ENCODE results near the gene RANBP3.
A peak's percentile ranks its signal among the peaks of the same experiment; 100 is the strongest.
"Not testable (repeated sequence)": the region's sequence is repeated elsewhere in the genome, so short reads cannot be mapped to it uniquely, and the experiment has no call there.

RANBP3 gene

DNA sequence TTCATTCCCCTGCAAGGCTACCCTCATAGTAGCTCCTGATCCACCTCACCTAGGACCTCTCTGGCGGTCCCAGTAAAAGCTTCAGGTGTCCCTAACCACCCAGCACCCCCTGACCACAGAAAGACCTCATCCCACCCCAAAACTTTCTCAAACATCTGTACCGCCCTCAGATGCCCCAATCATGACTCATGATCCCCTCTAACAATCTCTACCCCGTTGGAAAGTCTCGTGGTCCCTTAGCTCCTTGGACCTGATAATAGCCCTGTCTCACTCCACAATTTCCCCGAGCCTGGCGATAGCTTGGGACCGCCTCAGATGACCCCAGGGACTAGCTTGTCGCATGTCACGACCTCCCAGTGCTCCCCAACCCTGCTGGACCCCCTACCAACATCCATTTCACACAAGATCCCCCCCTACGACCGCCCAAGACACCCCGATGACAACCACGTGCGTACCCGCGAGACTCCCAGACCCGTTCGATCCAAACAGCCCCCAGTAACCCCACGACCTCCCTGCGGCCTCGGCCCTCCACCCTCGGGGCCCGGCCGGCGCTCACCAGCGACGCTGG is 74.8 kb downstream of the RANBP3 start:
- DNase-seq (ENCODE audit: low spot score), result no peak

DNA sequence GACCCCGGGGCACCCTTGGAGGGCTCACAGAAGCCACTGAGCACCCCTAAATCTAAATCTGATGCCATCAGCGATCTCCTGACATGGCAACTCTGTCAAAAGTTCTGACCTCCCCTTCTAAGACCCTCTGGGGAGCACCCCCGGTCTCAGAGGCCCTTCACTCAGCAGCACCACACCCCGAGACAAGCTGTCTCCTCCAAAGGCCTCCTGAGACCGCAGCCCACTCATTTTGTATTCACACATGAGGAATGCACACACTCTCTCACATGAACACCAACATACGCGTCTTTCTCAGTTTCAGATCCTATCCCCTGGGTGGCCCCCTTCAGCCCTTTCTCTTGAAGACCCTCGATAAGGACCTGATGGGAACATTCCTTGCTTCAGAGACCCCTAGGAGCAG is 77.0 kb downstream of the RANBP3 start:
- DNase-seq (ENCODE audit: low spot score), result no peak

DNA sequence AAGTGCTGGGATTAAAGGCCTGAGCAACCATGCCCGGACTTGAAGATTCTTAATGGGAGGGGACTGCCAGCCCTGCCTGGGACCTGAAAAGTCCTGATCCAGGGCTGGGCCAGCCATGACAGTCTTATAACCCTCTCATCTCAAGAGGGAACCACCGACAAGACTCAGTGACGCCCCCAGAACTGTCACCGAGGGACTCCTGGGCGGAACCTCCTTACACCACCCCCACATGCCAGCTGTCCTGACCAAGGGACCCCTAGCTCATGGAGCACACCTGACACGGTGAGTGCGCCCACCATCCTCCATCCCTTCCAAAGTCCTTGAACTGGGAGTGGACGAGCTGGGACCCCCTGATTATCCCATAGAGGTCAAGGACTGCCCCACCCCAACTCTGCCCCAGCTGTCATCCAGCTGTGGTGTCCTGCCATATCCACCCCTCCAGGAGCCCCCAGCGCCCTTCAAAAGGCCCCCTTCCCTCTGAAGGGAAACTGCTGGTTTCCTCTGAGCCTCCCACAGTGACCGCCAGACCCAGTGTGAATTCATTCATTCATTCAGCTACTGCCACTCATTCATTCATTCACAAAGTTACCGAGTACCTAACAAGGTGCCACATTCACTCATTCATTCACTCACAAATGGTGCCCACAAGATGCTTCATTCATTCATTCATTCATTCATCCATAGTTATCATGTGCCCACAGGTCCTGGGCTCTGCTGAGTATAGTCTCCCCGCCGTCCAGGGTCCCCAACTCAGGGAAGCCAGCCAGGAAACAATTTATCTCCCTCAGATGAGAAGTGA is 78.0 kb downstream of the RANBP3 start:
- no peak for DNase-seq (ENCODE audit: low spot score)

DNA sequence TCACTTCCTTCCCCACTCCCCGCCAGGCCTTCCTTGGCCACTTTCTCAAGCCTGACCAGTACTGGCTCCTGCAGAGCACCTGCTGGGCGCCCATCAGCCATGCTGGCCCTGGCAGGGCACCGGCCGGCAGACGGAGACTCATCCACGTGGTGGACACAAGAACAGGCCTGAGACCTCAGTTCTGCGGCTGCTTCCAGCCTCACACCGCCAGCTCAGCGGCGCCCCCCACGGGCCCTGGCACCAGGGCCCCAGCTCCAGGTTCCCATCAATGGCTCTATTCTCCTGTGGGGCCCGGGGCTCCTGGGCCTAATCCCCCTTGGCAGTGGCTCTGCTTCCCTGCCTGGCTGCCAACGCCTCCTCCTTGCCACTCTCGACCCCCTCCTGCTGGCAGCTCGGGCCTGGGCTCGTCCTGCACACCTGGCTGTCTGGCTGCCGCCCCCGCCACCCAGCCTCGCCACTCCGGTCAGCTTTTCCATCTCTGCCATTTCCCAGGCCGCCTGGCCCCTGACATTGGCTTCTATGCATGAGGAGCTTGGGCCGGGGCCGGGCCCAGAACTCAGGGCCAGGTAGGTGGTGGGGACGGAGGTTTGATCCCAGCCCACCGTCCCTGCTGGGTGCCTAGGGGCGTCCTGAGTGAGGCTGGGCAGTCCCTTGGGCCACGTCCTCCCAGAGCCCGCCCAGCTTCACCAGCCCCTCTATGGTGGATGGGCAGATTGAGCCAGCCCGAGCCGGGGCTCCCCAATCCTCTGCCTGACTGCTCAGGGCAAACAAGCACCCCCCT is 80.6 kb downstream of the RANBP3 start:
- DNase-seq (ENCODE audit: low spot score), result no peak

DNA sequence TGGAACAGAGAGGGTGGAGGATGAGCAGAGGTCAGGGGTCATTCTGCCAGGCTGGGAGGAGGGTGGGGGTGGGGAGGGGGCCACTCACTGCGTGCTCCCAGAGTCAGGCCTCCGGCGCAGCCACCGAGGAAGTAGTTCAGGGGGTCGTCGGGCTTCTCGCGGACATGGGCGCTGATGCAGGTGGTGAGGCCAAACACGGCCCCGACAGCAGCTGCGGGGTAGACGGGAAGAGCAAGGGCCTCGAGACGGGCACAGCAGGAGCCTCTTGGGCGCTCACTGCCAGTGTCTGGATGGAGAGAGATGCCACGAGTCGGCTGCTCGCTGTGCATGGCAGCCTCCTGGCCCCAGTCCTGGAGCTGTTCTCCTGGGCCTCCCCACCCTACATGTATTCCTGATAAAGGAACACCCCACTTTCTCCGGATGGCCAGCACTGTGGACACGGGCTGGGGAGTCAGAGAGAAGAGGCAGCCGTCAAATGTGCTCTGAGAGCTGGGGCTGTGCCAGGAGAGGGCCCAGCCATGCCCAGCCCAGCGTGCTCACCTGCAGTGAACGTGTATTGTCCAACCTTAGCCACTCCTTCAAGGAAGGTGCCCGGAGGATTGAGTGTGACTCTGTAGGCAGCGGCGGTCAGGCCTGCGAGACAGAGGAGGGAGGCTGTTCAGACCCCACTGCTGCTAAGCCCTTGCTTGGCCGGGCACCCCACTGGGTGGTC is 81.4 kb downstream of the RANBP3 start:
- no peak for DNase-seq (ENCODE audit: low spot score)

DNA sequence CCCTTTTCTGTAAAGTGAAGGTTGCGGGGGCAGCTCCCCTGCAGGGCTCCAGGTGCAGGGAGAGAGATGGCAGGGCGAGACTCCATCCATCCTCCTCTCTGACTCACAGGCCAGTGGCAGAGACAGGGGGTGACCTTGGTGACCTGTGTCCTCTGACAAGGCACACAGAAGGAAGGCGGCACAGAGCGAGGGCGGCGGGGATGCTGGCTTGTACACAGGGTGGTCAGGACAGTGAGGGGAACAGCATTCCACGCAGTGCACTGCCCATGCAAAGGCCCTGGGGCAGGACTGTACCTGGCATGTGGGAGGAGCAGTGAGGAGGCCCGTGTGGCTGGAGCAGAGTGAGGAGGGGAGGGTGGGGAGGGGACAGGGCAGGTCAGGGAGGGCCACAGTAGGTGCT is 82.0 kb downstream of the RANBP3 start:
- DNase-seq (ENCODE audit: low spot score), result no peak

DNA sequence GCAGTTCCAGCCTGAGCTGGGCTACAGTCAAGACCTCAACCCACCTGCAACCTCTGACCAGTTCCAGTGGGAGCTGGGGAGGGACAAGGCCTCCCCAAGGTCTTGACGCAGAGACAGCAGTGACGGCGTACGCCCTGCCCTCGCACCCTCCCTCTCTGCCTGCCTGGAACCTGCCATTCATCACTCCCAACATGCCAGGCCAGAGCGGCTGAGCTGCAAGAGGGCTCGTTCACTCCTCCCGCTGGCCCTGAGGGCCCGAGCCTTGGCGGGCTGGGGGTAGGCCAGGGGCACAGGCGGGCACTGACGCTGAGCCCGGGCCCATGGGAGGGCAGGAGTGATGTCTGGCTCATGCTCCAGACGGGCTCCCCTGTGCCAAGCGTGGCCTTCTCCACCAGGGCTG is 82.5 kb downstream of the RANBP3 start:
- DNase-seq (ENCODE audit: low spot score), result no peak

DNA sequence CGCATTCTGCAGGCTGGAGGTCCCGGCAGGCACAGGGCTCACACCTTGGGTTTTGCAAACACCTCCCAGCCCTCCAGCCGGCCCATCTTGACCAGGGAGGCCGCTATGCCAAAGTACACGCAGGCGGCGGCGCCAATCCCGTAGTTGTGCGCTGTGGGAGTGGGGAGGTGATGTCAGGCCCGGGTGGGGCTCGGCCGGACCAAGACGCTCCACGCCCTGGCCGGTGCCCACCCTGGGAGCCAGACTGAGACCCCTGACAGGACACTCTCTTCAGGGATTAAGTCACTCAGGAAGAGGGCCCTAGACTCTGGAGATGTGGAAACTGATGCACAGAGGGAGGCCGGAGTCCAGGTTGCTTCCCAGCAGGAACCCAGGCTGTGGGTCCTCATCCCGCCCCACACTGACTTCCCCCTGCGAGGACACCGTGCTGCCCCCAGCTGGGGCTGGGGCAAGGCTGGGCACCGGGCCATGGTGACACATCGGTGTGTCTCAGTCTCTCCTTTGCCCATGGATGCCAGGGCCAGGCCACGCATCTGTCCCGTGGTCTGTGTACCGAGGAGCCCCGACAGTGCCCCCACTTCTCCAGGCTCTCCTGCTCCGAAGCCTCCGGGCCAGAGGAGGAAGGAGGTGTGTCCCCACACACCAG is 83.1 kb downstream of the RANBP3 start:
- DNase-seq (ENCODE audit: low spot score), result no peak

DNA sequence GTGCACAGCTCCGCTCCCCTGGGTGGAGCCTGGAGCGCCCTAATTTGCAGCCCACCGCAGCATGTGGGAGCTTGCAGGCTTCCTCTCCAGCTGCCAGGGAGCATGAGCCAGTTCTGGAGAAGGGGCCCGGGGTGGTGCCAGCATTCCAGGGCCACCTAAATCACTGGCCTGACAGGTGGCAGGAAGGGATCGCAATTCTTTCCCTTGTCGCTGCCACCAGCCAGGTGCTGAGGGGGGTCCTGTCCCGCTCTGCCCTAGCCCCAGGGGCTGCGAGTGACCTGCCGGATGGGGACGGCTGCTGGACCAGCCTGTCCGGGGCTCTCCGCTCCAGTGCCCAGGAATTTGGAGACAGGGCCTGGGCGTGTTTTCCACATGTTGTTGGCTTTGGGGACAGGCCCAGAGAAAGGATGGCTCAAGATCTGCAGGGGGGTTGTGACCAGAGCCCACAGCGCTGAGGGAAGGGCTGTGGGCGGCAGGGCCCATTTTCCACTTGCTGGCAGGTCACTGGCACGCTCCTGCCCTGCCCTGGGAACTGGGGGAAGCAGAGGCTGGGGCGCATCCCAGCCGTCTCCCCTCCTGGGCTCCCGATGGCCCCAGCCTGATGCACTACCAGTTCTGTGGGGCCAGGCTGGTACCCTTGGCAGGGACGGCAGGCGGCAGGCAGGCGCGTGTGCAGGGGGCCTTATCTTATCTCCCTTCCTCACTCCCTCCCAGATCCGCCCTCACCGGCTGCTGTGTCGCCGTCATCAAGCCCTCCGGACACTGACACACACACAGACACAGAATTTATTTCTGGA is 83.8 kb downstream of the RANBP3 start:
- DNase-seq (ENCODE audit: low spot score), result no peak

DNA sequence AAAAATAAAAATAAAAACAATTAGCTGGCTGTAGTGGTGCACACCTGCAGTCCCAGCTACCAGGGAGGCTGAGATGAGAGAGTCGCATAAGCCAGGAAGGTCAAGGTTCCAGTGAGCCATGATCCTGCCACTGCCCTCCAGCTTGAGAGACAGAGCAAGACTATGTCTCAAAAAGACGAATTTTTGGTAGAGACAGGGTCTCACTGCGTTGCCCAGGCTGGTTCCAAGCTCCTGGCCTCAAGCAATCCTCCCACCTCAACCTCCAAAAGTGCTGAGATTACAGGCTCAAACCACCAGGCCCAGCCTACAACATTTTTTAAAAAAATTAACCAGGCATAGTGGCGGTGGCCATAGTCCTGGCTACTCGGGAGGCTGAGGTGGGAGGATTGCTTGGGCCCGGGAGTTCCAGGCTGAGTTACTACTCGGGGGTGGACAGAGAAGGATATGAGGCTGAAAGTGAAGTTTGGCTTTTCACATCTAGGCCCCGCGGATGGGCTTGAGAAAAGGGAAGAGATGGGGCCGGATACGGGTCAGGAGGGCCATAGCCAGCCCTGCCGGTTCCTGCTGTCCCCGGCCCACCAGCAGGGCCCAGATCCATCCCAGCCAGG is 84.5 kb downstream of the RANBP3 start:
- DNase-seq (ENCODE audit: low spot score), result no peak

DNA sequence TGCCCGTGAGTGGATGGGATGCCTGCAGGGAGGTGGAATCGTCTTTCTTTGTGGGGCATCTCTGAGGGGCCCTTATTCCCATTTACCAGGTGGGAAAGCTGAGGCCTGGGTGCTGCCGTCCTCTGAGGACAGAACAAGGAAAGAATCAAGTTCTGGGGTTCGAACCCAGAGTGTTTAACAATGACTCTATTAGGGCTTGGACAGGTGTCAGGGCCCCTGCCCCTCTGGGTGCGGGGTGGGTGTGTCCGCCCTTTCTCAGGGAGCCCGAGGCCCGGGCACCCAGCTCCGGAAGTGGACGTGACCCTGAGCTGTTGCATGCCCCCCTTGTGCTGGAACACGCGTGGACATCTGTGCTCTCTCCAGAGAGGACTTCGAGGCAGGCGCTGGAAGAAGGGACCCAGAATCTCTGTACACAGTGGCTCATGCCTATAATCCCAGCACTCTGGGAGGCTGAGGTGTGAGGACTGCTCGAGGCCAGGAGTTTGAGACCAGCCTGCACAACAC is 85.1 kb downstream of the RANBP3 start:
- DNase-seq (ENCODE audit: low spot score), result no peak

DNA sequence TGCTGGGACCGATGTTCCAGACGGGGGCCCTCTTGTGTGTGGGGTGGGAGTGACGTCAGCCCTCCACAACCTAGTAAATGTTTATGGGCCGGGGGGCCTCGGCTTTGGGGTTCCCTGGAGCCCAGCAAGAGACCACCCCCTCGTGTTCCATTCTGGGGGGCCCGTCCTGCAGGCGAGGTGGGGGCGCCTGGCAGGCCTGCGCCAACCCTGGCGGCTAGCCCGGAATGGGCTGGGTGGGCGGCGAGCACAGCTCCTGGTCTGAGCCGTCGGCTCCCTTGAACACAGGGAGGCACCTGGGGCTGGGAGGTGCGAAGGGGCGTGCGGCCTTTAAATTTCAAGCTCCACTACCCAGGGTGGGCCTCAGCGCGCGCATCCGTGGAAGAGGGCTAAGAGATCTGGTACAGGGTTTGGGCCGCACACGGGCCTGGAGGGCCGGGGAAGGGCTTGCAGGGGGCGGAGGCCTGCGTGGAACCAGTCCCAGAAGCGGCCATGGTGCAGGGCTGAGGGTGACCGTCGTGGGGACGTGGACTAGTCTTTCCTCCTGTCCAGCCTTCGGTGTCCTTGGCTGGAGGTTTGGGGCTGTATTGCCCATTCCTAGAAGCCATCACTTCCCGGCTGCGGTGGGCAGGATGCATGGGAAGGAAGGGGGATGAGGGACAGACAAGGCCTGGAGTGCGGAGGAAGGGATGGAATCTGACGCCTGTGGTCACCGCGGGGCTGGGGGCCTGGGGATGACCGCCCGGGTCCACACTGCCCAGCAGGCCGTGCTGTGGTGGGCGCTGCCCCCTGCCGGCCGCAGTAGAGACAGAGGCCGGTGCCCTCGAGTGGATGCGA is 85.8 kb downstream of the RANBP3 start:
- DNase-seq (ENCODE audit: low spot score), result peak; percentile 72

DNA sequence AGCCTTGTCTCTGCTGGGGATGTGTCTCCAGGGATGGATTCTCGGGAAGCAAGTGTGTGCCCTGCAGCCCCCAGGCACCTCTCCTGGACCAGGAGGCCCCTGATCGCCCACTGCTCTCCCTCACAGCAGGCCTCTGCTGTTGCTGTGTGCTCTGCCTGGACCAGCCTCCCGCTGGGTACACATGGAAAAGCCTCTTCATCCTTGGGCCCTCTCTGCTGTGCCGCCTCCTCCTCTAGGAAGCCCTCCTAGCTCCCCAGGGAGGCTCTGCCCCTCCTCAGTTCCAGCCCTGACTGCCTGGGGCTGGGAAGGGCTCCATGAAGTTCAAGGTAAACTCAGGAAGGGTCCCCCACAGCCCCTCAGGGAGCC is 86.4 kb downstream of the RANBP3 start:
- DNase-seq (ENCODE audit: low spot score), result no peak

DNA sequence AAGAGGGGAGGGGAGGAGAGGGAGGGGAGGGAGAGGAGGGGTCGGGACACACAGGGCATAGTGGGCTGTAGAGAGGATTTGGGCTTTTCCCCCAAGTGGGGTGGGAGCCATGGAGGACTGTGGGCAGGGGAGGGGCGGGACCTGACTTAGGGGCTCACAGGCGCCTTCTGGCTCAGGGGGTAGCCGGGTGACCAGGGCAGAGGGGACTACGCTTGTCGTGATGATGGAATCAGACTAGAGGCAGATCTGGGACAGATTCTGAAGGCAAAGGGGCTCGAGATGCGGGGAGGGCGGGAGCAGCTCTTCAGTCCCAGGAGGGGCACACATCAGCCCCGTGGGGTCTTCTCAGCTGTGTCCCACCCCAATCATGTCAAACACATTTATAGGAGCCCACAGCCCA is 87.8 kb downstream of the RANBP3 start:
- DNase-seq (ENCODE audit: low spot score), result no peak

DNA sequence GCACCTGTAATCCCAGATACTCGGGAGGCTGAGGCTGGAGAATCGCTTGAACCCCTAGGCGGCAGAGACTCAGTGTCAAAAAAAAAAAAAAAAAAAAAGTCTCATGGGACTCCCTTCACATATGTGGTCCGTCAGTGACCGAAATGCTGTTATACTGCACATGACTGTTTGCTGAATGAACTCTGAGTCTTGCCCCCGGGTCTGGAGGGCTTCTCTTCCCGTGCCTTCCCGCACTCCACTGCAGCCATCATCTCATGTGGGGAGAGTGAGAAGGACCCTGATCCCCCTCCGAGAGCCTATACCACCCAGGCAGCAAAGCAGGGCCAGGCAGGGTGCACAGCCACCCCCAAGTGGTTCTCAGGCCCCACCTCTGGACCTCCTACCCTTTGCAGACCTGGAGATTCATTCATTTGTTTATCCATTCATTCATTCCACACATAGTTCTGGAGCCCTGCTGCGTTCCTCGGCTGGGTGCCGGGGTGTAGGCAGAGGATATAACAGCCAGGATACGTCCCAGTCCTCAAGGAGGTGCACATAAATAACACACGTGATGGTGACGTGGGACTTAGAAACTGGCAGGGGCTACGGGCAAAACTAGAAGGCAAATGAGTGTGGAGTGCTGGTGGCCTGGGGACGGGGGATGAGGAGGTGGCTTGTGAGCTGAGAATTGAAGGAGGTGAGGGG is 88.5 kb downstream of the RANBP3 start:
- DNase-seq (ENCODE audit: low spot score), result no peak

DNA sequence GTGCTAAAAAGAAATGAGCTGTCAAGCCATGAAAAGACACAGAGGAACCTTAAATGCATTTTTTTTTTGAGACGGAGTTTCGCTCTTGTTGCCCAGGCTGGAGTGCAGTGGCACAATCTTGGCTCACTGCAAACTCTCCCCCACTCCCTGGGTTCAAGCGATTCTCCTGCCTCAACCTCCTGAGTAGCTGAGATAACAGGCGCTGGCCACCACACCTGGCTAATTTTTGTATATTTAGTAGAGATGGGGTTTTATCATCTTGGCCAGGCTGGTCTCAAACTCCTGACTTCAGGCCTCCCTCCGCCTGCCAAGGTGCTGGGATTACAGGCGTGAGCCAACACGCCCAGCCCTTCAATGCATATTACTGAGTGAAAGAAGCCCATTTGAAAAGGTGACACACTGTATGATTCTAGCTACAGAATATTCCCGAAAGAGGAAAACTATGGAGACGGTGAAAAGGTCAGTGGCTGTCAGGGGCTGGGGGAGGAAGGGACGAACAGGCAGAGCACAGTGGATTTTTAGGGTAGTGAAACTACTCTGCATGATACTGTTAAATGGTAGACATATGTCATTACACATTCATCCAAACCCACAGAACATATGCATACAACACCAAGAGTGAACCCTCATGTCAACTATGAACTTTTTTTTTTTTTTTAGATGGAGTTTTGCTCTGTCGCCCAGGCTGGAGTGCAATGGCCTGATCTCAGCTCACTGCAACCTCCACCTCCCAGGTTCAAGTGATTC is 93.7 kb downstream of the RANBP3 start:
- not testable (repeated sequence) for DNase-seq (ENCODE audit: low spot score)

DNA sequence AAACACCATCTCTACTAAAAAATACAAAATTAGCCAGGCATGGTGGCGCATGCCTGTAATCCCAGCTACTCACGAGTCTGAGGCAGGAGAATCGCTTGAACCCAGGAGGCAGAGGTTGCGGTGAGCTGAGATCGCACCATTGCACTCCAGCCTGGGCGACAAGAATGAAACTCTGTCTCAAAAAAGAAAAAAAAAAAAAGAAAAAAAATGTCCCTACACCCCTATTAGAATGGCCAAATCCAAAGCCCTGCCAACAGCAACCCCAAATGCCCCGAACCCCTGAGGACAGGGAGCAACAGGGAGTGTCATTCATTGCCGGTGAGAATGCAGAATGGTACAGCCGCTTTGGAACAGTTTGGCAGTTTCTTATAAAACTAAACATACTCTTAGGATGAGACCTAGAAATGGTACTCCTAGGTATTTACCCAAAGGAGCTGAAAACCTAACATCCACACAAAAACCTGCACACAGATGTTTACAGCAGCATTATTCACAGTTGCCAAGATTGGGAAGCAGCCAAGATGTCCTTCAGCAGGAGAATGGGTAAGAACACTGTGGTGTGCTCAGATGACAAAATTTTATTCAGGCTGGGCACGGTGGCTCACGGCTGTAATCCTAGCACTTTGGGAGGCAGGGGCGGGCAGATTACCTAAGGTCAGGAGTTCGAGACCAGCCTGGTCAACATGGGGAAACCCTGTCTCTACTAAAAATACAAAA is 94.6 kb downstream of the RANBP3 start:
- not testable (repeated sequence) for DNase-seq (ENCODE audit: low spot score)

All from HuH-7 (cell line).